HG03108 (cell line): ENCODE results near the gene NLE1.
"Not testable (repeated sequence)": the region's sequence is repeated elsewhere in the genome, so short reads cannot be mapped to it uniquely, and the experiment has no call there.

Experiments used
- ATAC-seq: cut with Tn5 transposase; IDR thresholded peaks from one replicate; pipeline ENCODE4 v1.9.1; 2021; ENCODE audit warnings: moderate library complexity; ENCODE audit not compliant: unreplicated experiment

Gene NLE1

GRCh38 chr17:35129154-35129972 is 12.7 kb downstream of the NLE1 start:
- ATAC-seq, result no peak

GRCh38 chr17:35127751-35128514 is 14.2 kb downstream of the NLE1 start:
- no peak for ATAC-seq

GRCh38 chr17:35121315-35121714 is 20.8 kb downstream of the NLE1 start, which contains the start of gene FNDC8:
Gene FNDC8, plus strand, starts transcription at chr17:35121615. Its CDS starts 79 bp downstream, at chr17:35121694.
- no peak for ATAC-seq

GRCh38 chr17:35119370-35120165 is 22.5 kb downstream of the NLE1 start, which contains the start of gene RAD51D:
Gene RAD51D, minus strand, starts transcription at chr17:35119860. Its CDS starts 247 bp downstream, at chr17:35119613.
- peak; percentile 70 for ATAC-seq

GRCh38 chr17:35117984-35118383 is 24.1 kb downstream of the NLE1 start:
- no peak for ATAC-seq

GRCh38 chr17:35116845-35117244 is 25.3 kb downstream of the NLE1 start:
- no peak for ATAC-seq

- not testable (repeated sequence) for ATAC-seq
Measured at GRCh38 chr17:35110791-35111190, 31.3 kb downstream of the NLE1 start.

GRCh38 chr17:35104844-35105450 is 37.2 kb downstream of the NLE1 start:
- ATAC-seq, result no peak

- ATAC-seq, result no peak
Measured at GRCh38 chr17:35103271-35103670, 38.8 kb downstream of the NLE1 start.

GRCh38 chr17:35101725-35102124 is 40.4 kb downstream of the NLE1 start:
- no peak for ATAC-seq

GRCh38 chr17:35101036-35101435 is 41.1 kb downstream of the NLE1 start:
- no peak for ATAC-seq

- ATAC-seq, result no peak
Measured at GRCh38 chr17:35099908-35100307, 42.2 kb downstream of the NLE1 start.

- ATAC-seq, result no peak
Measured at GRCh38 chr17:35097776-35098175, 44.3 kb downstream of the NLE1 start.

- ATAC-seq, result no peak
Measured at GRCh38 chr17:35095741-35096140, 46.4 kb downstream of the NLE1 start.

GRCh38 chr17:35094902-35095301 is 47.2 kb downstream of the NLE1 start:
- no peak for ATAC-seq

GRCh38 chr17:35090707-35091106 is 51.4 kb downstream of the NLE1 start:
- ATAC-seq, result not testable (repeated sequence)

GRCh38 chr17:35089586-35090296 is 52.4 kb downstream of the NLE1 start:
- ATAC-seq, result peak; percentile 7

GRCh38 chr17:35088881-35089585 is 53.1 kb downstream of the NLE1 start:
- ATAC-seq, result peak; percentile 62

- ATAC-seq, result no peak
Measured at GRCh38 chr17:35088356-35088880, 53.7 kb downstream of the NLE1 start.
